BLaER1 (cell line): ENCODE data around the gene CCDC73.
"Not testable (repeated sequence)": the region's sequence is repeated elsewhere in the genome, so short reads cannot be mapped to it uniquely, and the experiment has no call there.

Source experiments
- H3K27ac ChIP-seq: shearing (Covaris generic); formaldehyde crosslinking; 2 replicates; pipeline ENCODE4 v1.8.1; 2022
- H3K27me3 ChIP-seq: shearing (Covaris generic); formaldehyde crosslinking; 2 replicates; pipeline ENCODE4 v1.8.1; 2022
- H3K36me3 ChIP-seq: shearing (Covaris generic); formaldehyde crosslinking; 2 replicates; pipeline ENCODE4 v1.8.1; 2022
- H3K4me1 ChIP-seq: shearing (Covaris generic); formaldehyde crosslinking; 2 replicates; pipeline ENCODE4 v1.8.1; 2022
- H3K4me2 ChIP-seq: shearing (Covaris generic); formaldehyde crosslinking; 2 replicates; pipeline ENCODE4 v1.8.1; 2022
- H3K4me3 ChIP-seq: shearing (Covaris generic); formaldehyde crosslinking; 2 replicates; pipeline ENCODE4 v1.8.1; 2022
- H3K9ac ChIP-seq: shearing (Covaris generic); formaldehyde crosslinking; 2 replicates; pipeline ENCODE4 v1.8.1; 2022
- H3K9me3 ChIP-seq: shearing (Covaris generic); formaldehyde crosslinking; 2 replicates; pipeline ENCODE4 v1.8.1; 2022
- H4K20me1 ChIP-seq: shearing (Covaris generic); formaldehyde crosslinking; 2 replicates; pipeline ENCODE4 v1.8.1; 2022
- Cebpa-rat ChIP-seq: shearing (Covaris generic); IDR thresholded peaks from 2 replicates; pipeline ENCODE4 v1.8.1; 2022

Gene CCDC73

GRCh38 chr11:32606220-32606619, 188.2 kb downstream of the CCDC73 start:
- Histone ChIP-seq H3K4me1 (no peaks in the 10 kb centered on the region), H3K27me3 (no peaks in the 10 kb centered on the region), H3K36me3 (peaks cover 74% of the 10 kb centered on the region), H3K9me3 (peaks cover 37% of the 10 kb centered on the region), H3K4me3 (no peak overlapping the region), H3K4me2 (no peak overlapping the region), H4K20me1 (no peaks in the 10 kb centered on the region), H3K27ac (no peak overlapping the region), H3K9ac (no peak overlapping the region)
- TF ChIP-seq Cebpa-rat = no peak

DNA sequence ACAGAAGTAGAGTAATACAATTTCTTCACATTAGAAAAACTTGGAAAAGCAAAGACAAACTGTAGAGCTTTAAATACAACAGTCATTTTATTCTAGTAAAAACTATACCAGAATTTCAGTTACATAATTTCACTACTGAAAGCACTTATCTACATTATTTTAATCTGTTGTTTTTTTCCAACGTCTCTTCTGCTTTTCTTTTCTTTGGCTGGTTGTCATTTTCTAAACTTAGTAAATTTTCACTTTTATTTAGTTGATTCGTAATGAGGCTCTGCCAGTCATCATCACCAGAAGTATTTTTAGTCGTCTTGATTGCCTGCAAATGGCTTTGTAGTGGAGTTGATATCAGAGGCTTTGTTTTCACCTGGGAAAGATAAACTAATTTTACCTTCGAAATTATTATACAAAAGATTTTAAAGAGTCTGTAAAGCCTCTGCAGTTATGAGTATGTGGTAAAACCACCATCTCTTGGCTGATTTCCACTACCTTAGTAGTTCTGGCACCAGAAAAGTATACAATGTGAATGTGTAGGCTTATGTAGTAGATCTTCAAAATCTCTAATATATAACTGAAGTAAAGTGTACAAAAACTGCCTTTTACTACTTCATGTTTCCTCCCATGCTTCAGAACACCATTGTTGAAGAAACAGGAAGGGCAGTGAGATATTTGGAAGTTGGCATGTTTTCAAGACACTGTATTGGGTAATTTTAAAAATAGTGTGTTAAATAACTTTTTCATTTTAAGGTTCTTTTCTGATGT, 191.6 kb downstream of the CCDC73 start:
- H3K4me1 ChIP-seq = no peaks in the 10 kb centered on the region; the same call in 1 of the 2 replicates
- peaks cover 81% of the 10 kb centered on the region for H3K36me3 ChIP-seq
- no peak overlapping the region for H3K9ac ChIP-seq
- no peak overlapping the region for H3K27ac ChIP-seq
- peaks cover 7% of the 10 kb centered on the region for H4K20me1 ChIP-seq
- H3K9me3 ChIP-seq = peaks cover 20% of the 10 kb centered on the region; the same call in 1 of the 2 replicates
- TF ChIP-seq Cebpa-rat = no peak
- H3K27me3 ChIP-seq = no peaks in the 10 kb centered on the region
- no peak overlapping the region for H3K4me2 ChIP-seq
- H3K4me3 ChIP-seq = no peak overlapping the region

DNA sequence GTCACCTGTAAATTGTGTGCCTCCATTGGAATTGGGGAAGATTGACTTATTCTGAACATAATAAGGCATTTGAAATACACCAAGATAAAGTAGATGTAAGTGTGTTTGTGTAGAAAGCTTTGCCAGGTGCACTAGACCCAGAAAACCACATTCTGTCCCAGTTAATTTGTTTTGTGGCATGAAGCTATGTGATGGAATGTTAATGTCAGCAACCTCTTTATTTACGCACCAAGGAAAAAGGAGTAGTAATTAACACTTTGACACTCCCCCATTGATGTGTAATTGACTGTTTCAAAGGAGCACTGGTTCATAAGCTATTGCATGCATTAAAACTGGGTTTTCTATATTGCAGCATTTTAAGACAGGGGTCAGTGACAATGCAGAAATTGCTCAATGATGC, 196.5 kb downstream of the CCDC73 start:
- TF ChIP-seq Cebpa-rat = no peak
- Histone ChIP-seq H4K20me1 (peaks cover 49% of the 10 kb centered on the region), H3K27ac (no peak overlapping the region), H3K4me2 (no peak overlapping the region), H3K27me3 (no peaks in the 10 kb centered on the region), H3K9me3 (no peaks in the 10 kb centered on the region), H3K4me3 (no peak overlapping the region), H3K36me3 (peaks cover 84% of the 10 kb centered on the region), H3K4me1 (peaks cover 2% of the 10 kb centered on the region; the same call in 1 of the 2 replicates), H3K9ac (no peak overlapping the region)

GRCh38 chr11:32596114-32596513, 198.3 kb downstream of the CCDC73 start:
- H4K20me1 ChIP-seq = peaks cover 67% of the 10 kb centered on the region
- peaks cover 84% of the 10 kb centered on the region for H3K36me3 ChIP-seq
- not testable (repeated sequence) for H3K9ac ChIP-seq, H3K4me3 ChIP-seq, H3K27me3 ChIP-seq, H3K4me2 ChIP-seq, H3K27ac ChIP-seq, H3K9me3 ChIP-seq, H3K4me1 ChIP-seq

DNA sequence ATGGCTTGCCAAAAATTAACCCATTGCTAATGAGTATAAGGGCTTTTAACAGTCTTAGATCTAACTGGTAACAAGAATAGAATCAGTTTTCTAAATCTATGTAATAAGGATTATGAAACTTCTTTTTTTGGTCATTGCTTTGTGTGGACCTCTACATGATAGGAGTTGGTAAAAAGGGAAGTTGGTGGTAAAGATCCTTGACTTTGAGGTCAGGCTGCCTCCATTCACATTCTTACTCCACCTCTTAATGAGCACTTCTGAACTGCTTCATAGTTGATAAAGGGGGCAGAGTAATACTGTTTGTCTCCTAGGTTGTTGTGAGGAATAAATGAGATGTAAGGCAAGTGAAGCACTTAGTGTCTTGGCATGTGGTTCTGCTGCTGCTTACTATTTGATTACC, 200.2 kb downstream of the CCDC73 start:
- no peak for TF ChIP-seq Cebpa-rat
- Histone ChIP-seq H3K36me3 (peaks cover 94% of the 10 kb centered on the region), H3K4me1 (peaks cover 9% of the 10 kb centered on the region; the same call in 1 of the 2 replicates), H3K9ac (no peak overlapping the region), H4K20me1 (peaks cover 86% of the 10 kb centered on the region), H3K27me3 (no peaks in the 10 kb centered on the region), H3K4me3 (no peak overlapping the region), H3K4me2 (no peak overlapping the region), H3K27ac (no peak overlapping the region), H3K9me3 (no peaks in the 10 kb centered on the region)

DNA sequence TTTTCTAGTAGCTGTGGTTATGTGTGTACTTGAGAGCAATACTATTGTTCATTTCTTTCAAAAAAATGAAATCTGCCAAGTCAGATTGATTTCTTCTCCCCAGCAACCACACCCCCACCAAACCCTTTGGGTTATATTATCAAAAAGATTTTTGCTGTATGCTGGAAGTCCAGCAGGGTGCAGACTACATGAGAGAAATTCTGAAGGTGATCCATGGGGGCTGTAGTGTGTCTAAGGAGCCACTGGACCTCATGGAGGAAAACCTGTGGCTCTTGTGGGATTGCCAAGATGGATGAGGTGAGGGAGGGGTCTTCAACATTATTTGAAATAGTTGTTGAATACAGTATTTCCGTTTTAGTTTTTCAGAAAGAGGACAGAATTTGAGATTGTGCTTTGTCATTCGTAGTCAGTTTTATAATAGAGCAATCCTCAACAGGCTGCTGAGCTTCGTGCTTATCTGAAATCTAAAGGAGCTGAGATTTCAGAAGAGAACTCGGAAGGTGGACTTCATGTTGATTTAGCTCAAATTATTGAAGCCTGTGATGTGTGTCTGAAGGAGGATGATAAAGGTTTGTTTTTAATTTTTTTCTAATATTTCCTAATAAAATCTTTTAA, 207.8 kb downstream of the CCDC73 start:
- Histone ChIP-seq H3K27ac (no peak overlapping the region), H3K9me3 (peaks cover 5% of the 10 kb centered on the region; the same call in 1 of the 2 replicates), H3K9ac (no peak overlapping the region), H3K4me2 (no peak overlapping the region; the same call in 1 of the 2 replicates), H3K4me1 (peaks cover 23% of the 10 kb centered on the region), H3K36me3 (peaks cover 59% of the 10 kb centered on the region), H3K27me3 (no peaks in the 10 kb centered on the region), H3K4me3 (no peak overlapping the region), H4K20me1 (peaks cover 72% of the 10 kb centered on the region)
- no peak for TF ChIP-seq Cebpa-rat

- TF ChIP-seq Cebpa-rat = no peak
- Histone ChIP-seq H3K27me3 (no peaks in the 10 kb centered on the region), H3K36me3 (peaks cover 42% of the 10 kb centered on the region), H3K4me1 (peaks cover 23% of the 10 kb centered on the region), H3K9ac (peak overlapping the region; percentile 92), H4K20me1 (peaks cover 54% of the 10 kb centered on the region), H3K4me2 (peak overlapping the region; percentile 87), H3K9me3 (peaks cover 5% of the 10 kb centered on the region; the same call in 1 of the 2 replicates), H3K4me3 (peak overlapping the region; percentile 91), H3K27ac (peak overlapping the region; percentile 95; the same call in 1 of the 2 replicates)
Observed at GRCh38 chr11:32584921-32585320, 209.5 kb downstream of the CCDC73 start.

DNA sequence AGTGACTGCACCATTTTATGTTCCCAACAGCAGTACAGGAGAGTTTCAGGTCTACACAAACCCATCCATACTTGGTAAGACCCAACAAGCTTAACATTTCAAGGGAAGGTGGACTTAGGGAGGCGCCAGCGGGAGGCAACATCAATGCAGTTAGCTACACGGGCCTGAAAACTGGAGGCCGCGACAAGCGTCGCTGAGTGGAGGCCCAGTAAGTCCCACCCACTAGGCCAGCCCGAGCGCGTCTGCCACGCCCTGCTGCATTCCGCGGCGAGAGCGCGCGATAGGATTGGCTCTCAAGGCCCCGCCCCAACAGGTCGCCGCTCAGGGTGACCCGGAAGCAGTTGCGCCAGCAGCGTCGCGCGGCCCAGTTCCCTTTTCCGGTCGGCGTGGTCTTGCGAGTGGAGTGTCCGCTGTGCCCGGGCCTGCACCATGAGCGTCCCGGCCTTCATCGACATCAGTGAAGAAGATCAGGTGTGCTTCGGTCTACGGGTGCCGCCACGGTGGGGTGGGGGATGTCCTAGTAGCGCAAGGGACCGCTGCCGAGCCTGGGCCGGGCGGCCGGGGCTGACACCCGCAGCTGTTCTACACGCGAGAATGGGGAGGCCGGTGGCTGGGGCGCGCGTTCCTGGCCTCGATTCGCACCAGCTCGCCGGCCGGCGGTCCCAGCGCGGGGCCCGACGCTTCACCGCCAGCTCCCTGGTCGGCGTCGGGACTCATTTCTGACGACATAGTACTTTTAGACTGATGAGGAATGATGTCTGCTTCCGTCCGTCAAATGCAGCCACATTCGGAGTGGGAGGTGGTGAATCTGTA, 210.8 kb downstream of the CCDC73 start, which contains the start of gene EIF3M:
EIF3M (plus strand) TSS at position 373 of the 813 bp plus-strand sequence; CDS start at position 430, 57 bp downstream.
- peaks cover 23% of the 10 kb centered on the region for H3K4me1 ChIP-seq
- H3K4me2 ChIP-seq = peak within 1 kb of the TSS; percentile 87
- no peaks in the 10 kb centered on the region for H3K27me3 ChIP-seq
- H3K4me3 ChIP-seq = peak within 1 kb of the TSS; percentile 91
- peaks cover 5% of the 10 kb centered on the region; the same call in 1 of the 2 replicates for H3K9me3 ChIP-seq
- TF ChIP-seq Cebpa-rat = no peak
- H3K27ac ChIP-seq = peak within 1 kb of the TSS; percentile 95
- peaks cover 42% of the 10 kb centered on the region for H4K20me1 ChIP-seq
- peak within 1 kb of the TSS; percentile 92 for H3K9ac ChIP-seq
- peaks cover 29% of the 10 kb centered on the region for H3K36me3 ChIP-seq

GRCh38 chr11:32581556-32581955, 212.9 kb downstream of the CCDC73 start:
- Histone ChIP-seq H3K9ac (no peak overlapping the region), H4K20me1 (peaks cover 21% of the 10 kb centered on the region), H3K27ac (no peak overlapping the region), H3K4me3 (no peak overlapping the region), H3K4me1 (peaks cover 16% of the 10 kb centered on the region), H3K9me3 (peaks cover 5% of the 10 kb centered on the region; the same call in 1 of the 2 replicates), H3K36me3 (peaks cover 8% of the 10 kb centered on the region; the same call in 1 of the 2 replicates), H3K4me2 (no peak overlapping the region), H3K27me3 (no peaks in the 10 kb centered on the region)
- no peak for TF ChIP-seq Cebpa-rat
